Activated CD4-positive, CD25-positive, alpha-beta regulatory T cell treated with anti-CD3 and anti-CD28 coated beads, Interleukin-2, amount 50 U/mL, for 16 hours (primary cell): ENCODE results near the gene MYO3B.
"Not testable (repeated sequence)": the region's sequence is repeated elsewhere in the genome, so short reads cannot be mapped to it uniquely, and the experiment has no call there.

Experiments
- DNase-seq: peaks from one replicate; pipeline ENCODE4 v3.0.0-alpha.2; 2020; ENCODE audit warnings: low read depth, low spot score

The MYO3B gene

GRCh38 chr2:170610615-170611014 is 432.7 kb downstream of the MYO3B start:
- DNase-seq, result no peak

GRCh38 chr2:170618948-170619347 is 441.0 kb downstream of the MYO3B start:
- not testable (repeated sequence) for DNase-seq

GRCh38 chr2:170635094-170635493 is 457.1 kb downstream of the MYO3B start:
- DNase-seq, result not testable (repeated sequence)

- no peak for DNase-seq
Measured at GRCh38 chr2:170639635-170640034, 461.7 kb downstream of the MYO3B start.

- no peak for DNase-seq
Measured at GRCh38 chr2:170641961-170642360, 464.0 kb downstream of the MYO3B start.

- DNase-seq, result no peak
Measured at GRCh38 chr2:170643346-170643745, 465.4 kb downstream of the MYO3B start.

GRCh38 chr2:170647741-170648436 is 469.9 kb downstream of the MYO3B start:
- DNase-seq, result no peak

GRCh38 chr2:170651624-170652325 is 473.8 kb downstream of the MYO3B start:
- DNase-seq, result peak; percentile 10

- no peak for DNase-seq
Measured at GRCh38 chr2:170652637-170653417, 474.9 kb downstream of the MYO3B start.

GRCh38 chr2:170656669-170657068 is 478.7 kb downstream of the MYO3B start:
- no peak for DNase-seq

GRCh38 chr2:170660409-170660808 is 482.5 kb downstream of the MYO3B start:
- DNase-seq, result no peak

- no peak for DNase-seq
Measured at GRCh38 chr2:170665743-170666142, 487.8 kb downstream of the MYO3B start.

GRCh38 chr2:170669909-170670308 is 492.0 kb downstream of the MYO3B start:
- DNase-seq, result no peak

GRCh38 chr2:170670651-170671050 is 492.7 kb downstream of the MYO3B start:
- DNase-seq, result no peak

GRCh38 chr2:170671079-170671478 is 493.1 kb downstream of the MYO3B start:
- no peak for DNase-seq

- not testable (repeated sequence) for DNase-seq
Measured at GRCh38 chr2:170674282-170674681, 496.3 kb downstream of the MYO3B start.

- no peak for DNase-seq
Measured at GRCh38 chr2:170675701-170676100, 497.8 kb downstream of the MYO3B start.

- no peak for DNase-seq
Measured at GRCh38 chr2:170679607-170680079, 501.7 kb downstream of the MYO3B start.

GRCh38 chr2:170680172-170680941 is 502.4 kb downstream of the MYO3B start:
- DNase-seq, result no peak

- no peak for DNase-seq
Measured at GRCh38 chr2:170681311-170681710, 503.4 kb downstream of the MYO3B start.

- no peak for DNase-seq
Measured at GRCh38 chr2:170685591-170685990, 507.6 kb downstream of the MYO3B start.

- no peak for DNase-seq
Measured at GRCh38 chr2:170689481-170689880, 511.5 kb downstream of the MYO3B start.
